Endothelial cell of umbilical vein (primary cell): Measurements from ENCODE around the gene NDUFS1. TPM values are rescaled to one million over a fixed set of nuclear protein-coding genes. Genes with fewer than 3 reads are reported as not detected.

ENCODE experiments used
- BruUV-seq: library from RNA; stranded (reverse); fragments of 400-500 nt; replicated peaks from 2 replicates; lab custom pipeline; 2021; lab: Mats Ljungman, UMichigan
- CTCF ChIA-PET: fragments of 300-600, 350-600 bp; sonication (Branson Sonifier 250); formaldehyde crosslinking; loops from one replicate; lab custom pipeline; 2021; ENCODE audit warnings: antibody characterized with exemption, inconsistent platforms; lab: Charles Lee
- POLR2A ChIA-PET: fragments of 300-600, 350-600 bp; sonication (Branson Sonifier 250); formaldehyde crosslinking; loops from one replicate; lab custom pipeline; 2021; ENCODE audit warnings: antibody characterized with exemption, inconsistent platforms; lab: Charles Lee
- DNase-seq: peaks from one replicate; pipeline ENCODE4 v3.0.0-alpha.2; 2011; ENCODE audit warnings: low read depth, low spot score
- FAIRE-seq: peaks from 2 replicates; lab custom pipeline; 2011; peaks lifted over from hg19 to GRCh38; lab: Jason Lieb, UNC
- H2AFZ ChIP-seq: 2 replicates; pipeline ENCODE4 v1.6.0; 2012; ENCODE audit warnings: low read depth, low read length, control low read depth, inconsistent platforms
- H3K27ac ChIP-seq: 2 replicates; pipeline ENCODE4 v1.5.1; 2011; ENCODE audit warnings: low read depth, mild to moderate bottlenecking, control low read depth, low read length, moderate library complexity; ENCODE audit not compliant: insufficient read depth
- H3K27me3 ChIP-seq, 2 experiments: 2 replicates each; pipeline versions ENCODE4 v1.6.0 to v1.6.1; 2011; ENCODE audit warnings: low read length in 2 of 2, mixed read lengths in 1 of 2; ENCODE audit not compliant: control insufficient read depth in 2 of 2, insufficient read depth in 2 of 2
- H3K36me3 ChIP-seq, 2 experiments: 2 replicates in 1 of 2; 3 replicates in 1 of 2; pipeline ENCODE4 v1.5.1; 2011; ENCODE audit warnings: low read length in 2 of 2, mild to moderate bottlenecking in 1 of 2, moderate library complexity in 1 of 2; ENCODE audit not compliant: control insufficient read depth in 2 of 2, insufficient read depth in 2 of 2; ENCODE audit errors: extremely low read depth in 1 of 2
- H3K4me1 ChIP-seq: 3 replicates; pipeline ENCODE4 v1.5.1; 2011; ENCODE audit warnings: mild to moderate bottlenecking, low read length; ENCODE audit not compliant: control insufficient read depth, insufficient read depth; ENCODE audit errors: extremely low read depth
- H3K4me2 ChIP-seq: 2 replicates; pipeline ENCODE4 v1.6.1; 2011; ENCODE audit warnings: low read length, control low read depth, mixed read lengths; ENCODE audit not compliant: insufficient read depth
- H3K4me3 ChIP-seq, 3 experiments: fragments of 200-600 bp in 1 of 3; sonication (generic), shearing (Covaris generic) in 1 of 3; replicated peaks in 1 of 3; 2 replicates each; pipeline ENCODE4 v1.5.1; 2011 to 2016; ENCODE audit warnings: control low read depth in 3 of 3, low read length in 3 of 3, mild to moderate bottlenecking in 2 of 3, inconsistent platforms in 1 of 3, low read depth in 1 of 3, moderate library complexity in 1 of 3; ENCODE audit not compliant: insufficient read depth in 1 of 3
- H3K79me2 ChIP-seq: 2 replicates; pipeline ENCODE4 v1.6.0; 2012; ENCODE audit warnings: low read length, inconsistent platforms; ENCODE audit not compliant: control insufficient read depth, insufficient read depth
- H3K9ac ChIP-seq: replicated peaks from 2 replicates; pipeline ENCODE3; 2011; ENCODE audit warnings: low read length, control low read depth; ENCODE audit not compliant: insufficient read depth; ENCODE audit errors: extremely low read depth
- H3K9me1 ChIP-seq: replicated peaks from 3 replicates; pipeline ENCODE4 v1.6.0; 2011; ENCODE audit warnings: mild to moderate bottlenecking, low read length; ENCODE audit not compliant: control insufficient read depth, insufficient read depth; ENCODE audit errors: extremely low read depth
- H3K9me3 ChIP-seq: replicated peaks from 2 replicates; pipeline ENCODE4 v1.5.1; 2012; ENCODE audit warnings: low read length, inconsistent platforms; ENCODE audit not compliant: control insufficient read depth, insufficient read depth
- H4K20me1 ChIP-seq: replicated peaks from 2 replicates; pipeline ENCODE3; 2011; ENCODE audit warnings: mild to moderate bottlenecking, low read length; ENCODE audit not compliant: control insufficient read depth, insufficient read depth; ENCODE audit errors: extremely low read depth
- CTCF ChIP-seq, 2 donors: IDR thresholded peaks; 1 replicate in 1 of 2; 2 replicates in 1 of 2; pipeline ENCODE4 v1.5.1; 2011; ENCODE audit warnings: low read length in 2 of 2, mild to moderate bottlenecking in 2 of 2, moderate library complexity in 2 of 2, control low read depth in 1 of 2, inconsistent platforms in 1 of 2, low read depth in 1 of 2; ENCODE audit not compliant: insufficient read depth in 1 of 2; ENCODE audit errors: extremely low read depth in 1 of 2
- EZH2 ChIP-seq: IDR thresholded peaks from 2 replicates; pipeline ENCODE4 v1.6.1; 2012; ENCODE audit warnings: borderline replicate concordance, low read depth, mild to moderate bottlenecking, moderate library complexity, low read length, inconsistent platforms; ENCODE audit not compliant: severe bottlenecking
- FOS ChIP-seq: IDR thresholded peaks from 2 replicates; pipeline ENCODE4 v1.6.1; 2011; ENCODE audit warnings: mild to moderate bottlenecking, low read length, moderate library complexity, borderline replicate concordance; ENCODE audit not compliant: insufficient read depth
- GATA2 ChIP-seq: IDR thresholded peaks from 2 replicates; pipeline ENCODE4 v1.7.0; 2011; ENCODE audit warnings: low read depth, mild to moderate bottlenecking, moderate library complexity, mixed read lengths, low read length; ENCODE audit not compliant: insufficient read length, insufficient read depth
- JUN ChIP-seq: IDR thresholded peaks from 2 replicates; pipeline ENCODE4 v1.6.1; 2011; ENCODE audit warnings: borderline replicate concordance, low read depth; ENCODE audit not compliant: insufficient read length, insufficient read depth
- MYC ChIP-seq: IDR thresholded peaks from one replicate; pipeline ENCODE4 v1.6.1; 2011; ENCODE audit warnings: mild to moderate bottlenecking, low read depth, low read length
- POLR2A ChIP-seq: IDR thresholded peaks from 2 replicates; pipeline ENCODE4 v1.6.1; 2012; ENCODE audit warnings: low read depth, mild to moderate bottlenecking, control low read depth, low read length
- POLR2AphosphoS5 ChIP-seq: IDR thresholded peaks from 2 replicates; pipeline ENCODE4 v1.6.1; 2012; ENCODE audit warnings: low read depth, mild to moderate bottlenecking, control low read depth, low read length, moderate library complexity; ENCODE audit not compliant: insufficient read depth
- dilution Hi-C: fragments of 300-500 bp; cut with MboI; formaldehyde crosslinking; loops from one replicate; pipeline ENCODE4 v1.15.0; 2019; ENCODE audit warnings: low sequenced_read_pairs; ENCODE audit not compliant: extremely low pct_ligation_motif_present
- intact Hi-C: fragments of 100-400 bp; cut with micrococcal nuclease; formaldehyde crosslinking; loops from one replicate; pipeline ENCODE4 v1.10.0; 2022
- polyA plus RNA-seq, 4 experiments: library from polyadenylated mRNA; depleted of rRNA in 3 of 4; stranded (reverse) in 3 of 4; unstranded in 1 of 4; fragments of >200 nt; gene quantifications; 2 replicates each; pipeline versions ENCODE4 v1.2.1 to v1.2.3, GENCODE V29; 2011 to 2012; ENCODE audit warnings: missing spikeins in 1 of 4
- total RNA-seq: library from RNA; stranded (reverse); gene quantifications from 2 replicates; pipeline ENCODE4 v1.2.3, GENCODE V29; 2021
- TF ChIP-seq, protein P1 (sequence below): IDR thresholded peaks from 2 replicates; pipeline ENCODE4 v1.6.1; 2011; ENCODE audit not compliant: insufficient read depth, insufficient read length

NDUFS1 gene
- total and polyA plus RNA-seq, 2 donors (not counting 3 experiments of a cell fraction or from before 2014, with no cell fraction given) = 49.8 to 93.2 TPM

DNA sequence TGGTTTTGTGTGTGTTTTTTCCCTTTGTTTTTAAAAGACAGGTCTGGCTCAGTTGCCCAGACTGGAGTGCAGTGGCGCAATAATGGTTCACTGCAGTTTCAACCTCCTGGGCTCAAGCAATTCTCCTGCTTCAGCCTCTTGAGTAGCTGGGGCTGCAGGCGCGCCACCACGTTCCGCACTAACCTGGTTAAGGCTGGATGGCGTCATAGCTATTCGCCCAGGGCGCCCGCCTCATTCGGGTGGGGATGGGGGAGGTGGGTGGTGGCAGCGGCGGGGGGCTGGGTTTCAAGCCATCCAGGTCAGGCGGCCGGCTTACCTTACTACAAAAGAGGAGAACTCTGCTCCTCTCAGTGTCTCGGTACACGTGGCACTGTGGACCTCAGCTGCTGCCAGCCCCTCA lies 43.2 kb upstream of the NDUFS1 start:
- intact Hi-C loops = no loop called here
- Histone ChIP-seq H3K36me3 (no peaks in the 10 kb centered on the region), H3K9me3 (no peaks in the 10 kb centered on the region), H3K9ac (no peak overlapping the region), H3K9me1 (no peaks in the 10 kb centered on the region), H3K4me2 (no peak overlapping the region), H3K27ac (no peak overlapping the region), H3K4me1 (no peaks in the 10 kb centered on the region), H3K4me3 (no peak overlapping the region), H3K79me2 (no peaks in the 10 kb centered on the region), H4K20me1 (no peaks in the 10 kb centered on the region), H3K27me3 (no peaks in the 10 kb centered on the region), H2AFZ (no peak overlapping the region)
- no peak for TF ChIP-seq POLR2AphosphoS5
- TF ChIP-seq FOS = no peak
- no peak for TF ChIP-seq POLR2A
- TF ChIP-seq JUN = no peak
- TF ChIP-seq EZH2 = no peak
- no peak for TF ChIP-seq MYC
- TF ChIP-seq, protein P1, sequence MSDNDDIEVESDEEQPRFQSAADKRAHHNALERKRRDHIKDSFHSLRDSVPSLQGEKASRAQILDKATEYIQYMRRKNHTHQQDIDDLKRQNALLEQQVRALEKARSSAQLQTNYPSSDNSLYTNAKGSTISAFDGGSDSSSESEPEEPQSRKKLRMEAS = no peak
- no peak for TF ChIP-seq GATA2
- no peak for TF ChIP-seq CTCF (IDR thresholded peaks at IDR 0.05; ENCODE audit: extremely low read depth in 1 of 2, insufficient read depth in 1 of 2, low read depth in 1 of 2, low read length in 2 of 2)
- no TSS peak for BruUV-seq
- DNase-seq (no peak), FAIRE-seq (no peak)
- CTCF ChIA-PET = interaction anchor here (1.2 kb wide), 1 partner anchor 10 kb away, joined by 3 read pairs; a partner anchor contains a TSS
- POLR2A ChIA-PET = no interaction called here
- dilution Hi-C loops = no loop called here
